EL (cell line): ENCODE data around the gene HECA.
"Not testable (repeated sequence)": the region's sequence is repeated elsewhere in the genome, so short reads cannot be mapped to it uniquely, and the experiment has no call there.

Source experiments
- DNase-seq: peaks from one replicate; pipeline ENCODE4 v3.0.0-alpha.2; 2016

Gene HECA

GRCh38 chr6:139137706-139138105 lies 2.8 kb downstream of the HECA start:
- no peak for DNase-seq

- not testable (repeated sequence) for DNase-seq
These were observed 6.0 kb downstream of the HECA start for GRCh38 chr6:139140854-139141253.

- DNase-seq: no peak
These were observed 7.4 kb downstream of the HECA start for GRCh38 chr6:139142262-139142661.

GRCh38 chr6:139143111-139143510 lies 8.2 kb downstream of the HECA start:
- DNase-seq: no peak

- DNase-seq: no peak
These were observed 9.7 kb downstream of the HECA start for GRCh38 chr6:139144490-139145085.

- no peak for DNase-seq
These were observed 10.8 kb downstream of the HECA start for GRCh38 chr6:139145661-139146060.

- DNase-seq: no peak
These were observed 11.4 kb downstream of the HECA start for GRCh38 chr6:139146317-139146726.

GRCh38 chr6:139147628-139148027 lies 12.7 kb downstream of the HECA start:
- no peak for DNase-seq

GRCh38 chr6:139148557-139149235 lies 13.8 kb downstream of the HECA start:
- DNase-seq: no peak

GRCh38 chr6:139149383-139149782 lies 14.5 kb downstream of the HECA start:
- no peak for DNase-seq

GRCh38 chr6:139150920-139151319 lies 16.0 kb downstream of the HECA start:
- no peak for DNase-seq

GRCh38 chr6:139151425-139152087 lies 16.7 kb downstream of the HECA start:
- no peak for DNase-seq

GRCh38 chr6:139152088-139152891 lies 17.4 kb downstream of the HECA start:
- DNase-seq: no peak

GRCh38 chr6:139152892-139153271 lies 18.0 kb downstream of the HECA start:
- DNase-seq: no peak

GRCh38 chr6:139153855-139154254 lies 19.0 kb downstream of the HECA start:
- peak; percentile 46 for DNase-seq

- DNase-seq: no peak
These were observed 20.1 kb downstream of the HECA start for GRCh38 chr6:139154881-139155547.

- DNase-seq: no peak
These were observed 21.2 kb downstream of the HECA start for GRCh38 chr6:139156102-139156501.

GRCh38 chr6:139156551-139156950 lies 21.7 kb downstream of the HECA start:
- no peak for DNase-seq

GRCh38 chr6:139157086-139157485 lies 22.2 kb downstream of the HECA start:
- not testable (repeated sequence) for DNase-seq

GRCh38 chr6:139159016-139159415 lies 24.1 kb downstream of the HECA start:
- no peak for DNase-seq

- DNase-seq: peak; percentile 18
These were observed 26.3 kb downstream of the HECA start for GRCh38 chr6:139161169-139161568.

GRCh38 chr6:139161817-139162284 lies 27.0 kb downstream of the HECA start:
- DNase-seq: no peak

- DNase-seq: no peak
These were observed 29.1 kb downstream of the HECA start for GRCh38 chr6:139164001-139164400.
